Left forelimb (tissue), 1 donor: ENCODE results near the gene GPR132.
"Not testable (repeated sequence)": the region's sequence is repeated elsewhere in the genome, so short reads cannot be mapped to it uniquely, and the experiment has no call there.

Experiments used
- DNase-seq: peaks from one replicate; pipeline ENCODE4 v3.0.0-alpha.2; 2018; ENCODE audit warnings: low spot score

GPR132 gene

GRCh38 chr14:105065280-105066228 is at the start of gene GPR132:
Gene GPR132 (minus strand): TSS chr14:105065430. CDS start chr14:105055420, 10,010 bp downstream.
- DNase-seq, result peak; percentile 64

- DNase-seq, result not testable (repeated sequence)
Measured at GRCh38 chr14:105109243-105109642, 44.0 kb upstream of the GPR132 start.

GRCh38 chr14:105108516-105108864 is 43.3 kb upstream of the GPR132 start:
- DNase-seq, result peak; percentile 38

- peak; percentile 14 for DNase-seq
Measured at GRCh38 chr14:105107781-105108515, 42.7 kb upstream of the GPR132 start.

GRCh38 chr14:105107351-105107750 is 42.1 kb upstream of the GPR132 start:
- no peak for DNase-seq

GRCh38 chr14:105105158-105105557 is 39.9 kb upstream of the GPR132 start:
- DNase-seq, result no peak

- DNase-seq, result no peak
Measured at GRCh38 chr14:105102893-105103292, 37.7 kb upstream of the GPR132 start.

GRCh38 chr14:105102361-105102870 is 37.2 kb upstream of the GPR132 start:
- no peak for DNase-seq

- no peak for DNase-seq
Measured at GRCh38 chr14:105100910-105101309, 35.7 kb upstream of the GPR132 start.

- DNase-seq, result no peak
Measured at GRCh38 chr14:105099778-105100177, 34.5 kb upstream of the GPR132 start.

- DNase-seq, result no peak
Measured at GRCh38 chr14:105098316-105098715, 33.1 kb upstream of the GPR132 start.

- no peak for DNase-seq
Measured at GRCh38 chr14:105097794-105098127, 32.5 kb upstream of the GPR132 start.

- no peak for DNase-seq
Measured at GRCh38 chr14:105096206-105096875, 31.1 kb upstream of the GPR132 start.

- DNase-seq, result no peak
Measured at GRCh38 chr14:105095236-105095805, 30.1 kb upstream of the GPR132 start.

- no peak for DNase-seq
Measured at GRCh38 chr14:105094193-105094907, 29.1 kb upstream of the GPR132 start.

- peak; percentile 88 for DNase-seq
Measured at GRCh38 chr14:105093431-105094192, 28.4 kb upstream of the GPR132 start.

GRCh38 chr14:105093038-105093430 is 27.8 kb upstream of the GPR132 start:
- DNase-seq, result no peak

- DNase-seq, result no peak
Measured at GRCh38 chr14:105092171-105093037, 27.2 kb upstream of the GPR132 start.

GRCh38 chr14:105091517-105092170 is 26.4 kb upstream of the GPR132 start:
- no peak for DNase-seq
